Measurements from ENCODE around the gene ARHGAP23. TPM values are rescaled to one million over a fixed set of nuclear protein-coding genes. Genes with fewer than 3 reads are reported as not detected.

ARHGAP23 gene
- total and polyA plus RNA-seq, 10 of the 15 experiments (the other 5 are each of a cell fraction or from before 2014, with no cell fraction given) = 0.23 to 5.8 (median 2.1) TPM

- TF ChIP-seq IRF4 (IDR thresholded peaks at IDR 0.05; ENCODE audit: low read depth, low read length) = no peak
- TF ChIP-seq TAF1 (IDR thresholded peaks at IDR 0.05; ENCODE audit: borderline replicate concordance, low read depth, low read length) = no peak
- TF ChIP-seq IRF5 (IDR thresholded peaks at IDR 0.05; ENCODE audit: borderline replicate concordance) = no peak
- TF ChIP-seq PRDM15 (CRISPR knock-in tag; IDR thresholded peaks at IDR 0.05) = no peak
- no peak for TF ChIP-seq CBFB (IDR thresholded peaks at IDR 0.05; ENCODE audit: low read depth)
- TF ChIP-seq ZNF24 (IDR thresholded peaks at IDR 0.05) = peak; percentile 79
- peak; percentile 67; the same call in 1 of the 2 replicates for TF ChIP-seq TCF3 (IDR thresholded peaks at IDR 0.05; ENCODE audit: borderline replicate concordance, insufficient read depth, low read depth, low read length)
- TF ChIP-seq TBL1XR1 (IDR thresholded peaks at IDR 0.05; ENCODE audit: low read depth, low read length) = no peak
- TF ChIP-seq TCF12 (IDR thresholded peaks at IDR 0.05; ENCODE audit: low read depth, low read length) = 0 out of 2 replicates have a peak, but pooled peaks have one; percentile 34
- no peak for TF ChIP-seq SP1 (IDR thresholded peaks at IDR 0.05; ENCODE audit: low read depth, low read length)
- TF ChIP-seq BMI1 (IDR thresholded peaks at IDR 0.05; ENCODE audit: borderline replicate concordance) = no peak
- TF ChIP-seq BCL11A (IDR thresholded peaks at IDR 0.05; ENCODE audit: low read depth, low read length) = no peak
- TF ChIP-seq FOXK2 (IDR thresholded peaks at IDR 0.05) = no peak
- no peak for TF ChIP-seq WRNIP1 (IDR thresholded peaks at IDR 0.05; ENCODE audit: borderline replicate concordance, low read depth, low read length)
- TF ChIP-seq E4F1 (IDR thresholded peaks at IDR 0.05; ENCODE audit: borderline replicate concordance, partially characterized antibody) = no peak
- TF ChIP-seq NR2F1 (conservative IDR thresholded peaks at IDR 0.05) = peak; percentile 62
- TF ChIP-seq POLR2AphosphoS2 (IDR thresholded peaks at IDR 0.05; ENCODE audit: low read depth, low read length) = no peak
- no peak for TF ChIP-seq RBBP5 (conservative IDR thresholded peaks at IDR 0.05)
- TF ChIP-seq USF2 (IDR thresholded peaks at IDR 0.05; ENCODE audit: borderline replicate concordance, low read depth, low read length) = no peak
- TF ChIP-seq PAX8 (IDR thresholded peaks at IDR 0.05) = no peak
- TF ChIP-seq CHD2 (IDR thresholded peaks at IDR 0.05; ENCODE audit: borderline replicate concordance, low read depth, low read length) = no peak
Measured at GRCh38 chr17:38559051-38559879, 131.0 kb downstream of the ARHGAP23 start (continued).
